ENCODE results near the gene USP37.

The USP37 gene

DNA sequence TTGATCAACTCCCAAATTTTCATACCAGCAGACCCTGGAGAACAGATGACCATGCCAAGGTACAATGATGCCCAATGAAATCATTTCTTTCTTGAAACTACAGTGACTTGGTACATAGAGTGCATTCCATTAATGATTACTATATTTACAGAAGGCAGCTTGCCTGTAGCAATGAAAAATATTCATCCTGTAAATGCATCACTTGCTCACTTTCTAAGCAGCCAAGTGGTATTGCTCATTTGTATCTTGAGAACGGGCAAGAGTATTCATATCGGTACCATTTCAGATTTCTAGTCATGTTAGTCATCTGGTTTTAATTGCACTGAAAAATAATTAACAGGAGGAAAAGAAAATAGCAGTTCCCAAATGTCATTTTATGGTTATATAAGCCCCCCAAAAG lies 89.6 kb downstream of the USP37 start:
- no peak for DNase-seq (ENCODE audit: low read depth in 2 of 2, low spot score in 1 of 2)

- no peak for DNase-seq (ENCODE audit: low read depth in 2 of 2, low spot score in 1 of 2)
These were observed 90.9 kb downstream of the USP37 start for GRCh38 chr2:218477247-218477646.

DNA sequence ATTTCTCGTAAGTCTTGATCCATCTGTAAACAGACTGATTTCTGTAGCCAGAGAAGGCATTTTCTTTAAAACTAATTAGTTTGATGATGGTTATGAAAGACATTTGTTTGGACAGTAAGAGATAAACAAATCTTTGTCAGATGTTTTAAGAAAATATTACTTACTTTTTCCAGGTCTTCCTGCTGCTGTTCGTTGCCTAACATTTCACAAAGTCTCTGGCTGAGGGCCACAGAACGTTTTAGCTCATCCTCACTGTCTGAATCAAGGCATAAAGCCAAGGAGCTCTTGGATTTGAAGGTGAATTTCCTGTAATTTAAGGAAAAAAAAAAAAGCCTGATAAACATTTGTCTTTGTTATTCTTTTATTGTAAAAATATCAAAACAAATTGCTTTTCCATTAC lies 91.5 kb downstream of the USP37 start:
- DNase-seq (ENCODE audit: low read depth in 2 of 2, low spot score in 1 of 2) = no peak

GRCh38 chr2:218474527-218474926 lies 93.6 kb downstream of the USP37 start:
- no peak for DNase-seq (ENCODE audit: low read depth in 2 of 2, low spot score in 1 of 2)

DNA sequence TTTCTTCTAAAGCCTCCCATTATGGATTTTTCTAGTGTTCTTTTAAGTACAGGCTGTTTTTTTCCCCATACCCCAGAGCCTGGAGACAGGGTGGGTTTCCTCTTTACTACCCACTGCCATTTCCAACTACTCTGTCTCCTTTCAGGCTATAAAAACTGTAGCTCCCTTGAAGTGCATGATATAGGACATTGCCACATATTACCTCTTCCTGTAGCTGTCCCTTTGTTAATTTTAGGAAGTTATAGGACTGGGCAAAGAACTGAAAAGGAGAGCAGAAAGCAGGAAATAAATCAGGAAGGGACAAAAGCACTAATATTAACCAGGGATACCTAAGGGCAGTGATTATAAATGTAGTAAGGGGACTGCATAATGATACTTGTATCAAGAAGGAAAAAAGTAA lies 95.2 kb downstream of the USP37 start:
- DNase-seq (ENCODE audit: low read depth in 2 of 2, low spot score in 1 of 2) = no peak

- no peak for DNase-seq (ENCODE audit: low read depth in 2 of 2, low spot score in 1 of 2)
These were observed 96.2 kb downstream of the USP37 start for GRCh38 chr2:218471982-218472381.

GRCh38 chr2:218471036-218471435 lies 97.1 kb downstream of the USP37 start:
- no peak for DNase-seq (ENCODE audit: low read depth in 2 of 2, low spot score in 1 of 2)

DNA sequence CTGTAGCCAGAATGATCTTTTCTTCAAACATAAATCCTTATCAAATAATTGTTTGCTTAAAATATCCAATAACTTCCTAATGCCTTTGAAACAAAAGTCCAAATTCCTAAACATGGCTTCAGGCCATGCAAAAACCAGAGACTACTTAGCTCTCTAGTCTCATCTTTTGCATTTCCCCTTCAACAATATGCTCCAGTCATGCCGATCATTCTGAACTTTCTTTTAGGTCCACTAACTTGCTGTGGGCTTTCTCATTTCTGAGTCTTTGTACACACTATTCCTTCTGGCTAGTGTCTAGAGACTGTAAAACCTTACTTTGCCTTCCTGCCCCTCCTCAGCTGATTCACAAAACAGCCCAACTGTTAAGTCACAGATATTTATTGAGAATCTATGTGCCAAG lies 97.7 kb downstream of the USP37 start:
- no peak for DNase-seq (ENCODE audit: low read depth in 2 of 2, low spot score in 1 of 2)

GRCh38 chr2:218465987-218466633 lies 102.0 kb downstream of the USP37 start:
- no peak for DNase-seq (ENCODE audit: low read depth in 2 of 2, low spot score in 1 of 2)

DNA sequence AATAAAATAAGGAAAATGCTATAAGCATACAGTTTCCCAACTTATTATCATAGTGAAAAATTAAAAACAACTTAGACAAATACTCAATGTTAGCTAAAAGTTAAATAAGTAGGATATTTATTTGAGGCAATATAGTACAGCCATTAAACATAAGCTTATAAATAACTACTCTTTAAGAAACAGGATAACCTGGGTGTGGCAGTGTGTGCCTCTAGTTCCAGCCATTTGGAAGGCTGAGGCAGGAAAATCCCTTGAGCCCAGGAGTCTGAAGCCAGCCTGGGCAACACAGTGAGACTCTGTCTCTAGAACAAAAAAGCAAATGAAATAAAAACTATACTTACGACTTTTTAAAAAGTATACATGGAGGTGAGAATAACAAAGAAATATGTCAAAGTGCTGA lies 109.6 kb downstream of the USP37 start:
- DNase-seq (ENCODE audit: low read depth in 2 of 2, low spot score in 1 of 2) = no peak

DNA sequence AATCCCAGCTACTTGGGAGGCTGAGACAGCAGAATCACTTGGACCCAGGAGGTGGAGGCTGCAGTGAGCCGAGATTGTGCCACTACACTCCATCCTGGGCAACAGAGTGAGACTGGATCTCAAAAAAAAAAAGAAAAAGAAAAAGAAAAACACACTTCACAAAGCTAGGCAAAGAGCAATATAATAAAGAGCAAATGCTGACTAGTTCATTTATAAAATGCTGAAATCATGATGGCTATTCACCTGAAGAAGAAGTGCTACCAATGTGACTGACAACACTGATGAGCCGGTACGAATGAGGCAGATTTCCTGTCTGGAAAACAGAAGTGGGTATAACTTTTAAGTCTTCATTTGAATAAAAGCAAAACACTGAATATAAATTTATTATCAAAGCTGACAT lies 111.3 kb downstream of the USP37 start:
- DNase-seq (ENCODE audit: low read depth in 2 of 2, low spot score in 1 of 2) = no peak

GRCh38 chr2:218452079-218452478 lies 116.1 kb downstream of the USP37 start:
- DNase-seq (ENCODE audit: low read depth in 2 of 2, low spot score in 1 of 2) = no peak

- no peak for DNase-seq (ENCODE audit: low read depth in 2 of 2, low spot score in 1 of 2)
These were observed 119.2 kb downstream of the USP37 start for GRCh38 chr2:218448934-218449333.

- DNase-seq (ENCODE audit: low read depth in 2 of 2, low spot score in 1 of 2) = no peak
These were observed 121.1 kb downstream of the USP37 start for GRCh38 chr2:218447072-218447471.

GRCh38 chr2:218446547-218446946 lies 121.6 kb downstream of the USP37 start:
- DNase-seq (ENCODE audit: low read depth in 2 of 2, low spot score in 1 of 2) = no peak

GRCh38 chr2:218445602-218446001 lies 122.5 kb downstream of the USP37 start:
- no peak for DNase-seq (ENCODE audit: low read depth in 2 of 2, low spot score in 1 of 2)

DNA sequence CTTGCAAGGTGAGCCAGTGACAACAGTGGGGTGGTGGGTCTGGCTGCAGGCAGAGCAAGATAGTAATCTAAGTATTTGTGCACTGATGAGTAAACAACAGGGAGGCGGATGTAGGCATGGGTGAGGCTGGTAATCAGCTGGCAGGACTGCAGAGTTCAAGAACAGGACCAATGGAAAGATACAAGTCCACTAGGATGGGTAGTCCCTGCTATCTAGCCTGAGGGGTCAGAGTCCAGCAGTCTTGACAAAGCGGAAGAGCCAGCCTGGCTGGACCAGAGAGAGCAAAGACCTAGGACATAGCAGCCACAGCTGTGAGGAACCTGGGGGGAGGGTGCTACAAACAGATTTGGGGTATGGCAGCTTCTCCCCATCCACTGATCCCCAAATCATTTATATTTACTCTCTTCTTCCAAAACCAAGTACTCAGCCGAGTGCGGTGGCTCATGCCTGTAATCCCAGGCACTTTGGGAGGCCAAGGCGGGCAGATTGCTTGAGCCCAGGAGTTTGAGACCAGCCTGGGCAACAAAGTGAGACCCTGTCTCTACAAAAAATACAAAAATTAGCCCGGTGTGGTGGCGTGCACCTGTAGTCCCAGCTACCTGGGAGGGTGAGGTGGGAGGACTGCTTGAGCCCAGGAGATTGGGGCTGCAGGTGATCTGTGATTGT lies 123.3 kb downstream of the USP37 start:
- no peak for DNase-seq (ENCODE audit: low read depth in 2 of 2, low spot score in 1 of 2)

DNA sequence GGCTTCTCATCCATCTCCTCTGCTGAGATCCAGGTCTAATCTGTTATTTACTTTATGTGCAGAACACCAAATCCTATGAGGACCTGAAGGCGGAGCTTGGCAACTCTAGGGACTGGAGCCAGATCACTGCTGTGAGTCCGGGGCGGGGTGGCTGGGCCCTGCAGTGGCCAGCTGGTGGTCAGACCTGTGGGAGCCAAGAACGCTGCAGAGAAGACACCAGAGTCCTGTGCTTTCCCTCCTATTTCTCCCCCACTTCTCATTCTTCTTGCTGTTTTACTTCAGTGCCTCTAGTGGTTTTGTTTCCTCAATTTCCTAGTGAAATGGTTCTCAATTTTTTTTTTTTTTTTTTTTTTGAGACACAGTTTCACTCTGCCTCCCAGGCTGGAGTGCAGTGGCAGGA lies 129.6 kb downstream of the USP37 start:
- DNase-seq (ENCODE audit: low read depth in 2 of 2, low spot score in 1 of 2) = no peak

- no peak for DNase-seq (ENCODE audit: low read depth in 2 of 2, low spot score in 1 of 2)
These were observed 130.2 kb downstream of the USP37 start for GRCh38 chr2:218437969-218438368.

GRCh38 chr2:218436992-218437391 lies 131.2 kb downstream of the USP37 start:
- no peak for DNase-seq (ENCODE audit: low read depth in 2 of 2, low spot score in 1 of 2)

- no peak for DNase-seq (ENCODE audit: low read depth in 2 of 2, low spot score in 1 of 2)
These were observed 132.9 kb downstream of the USP37 start for GRCh38 chr2:218435003-218435982.

- DNase-seq (ENCODE audit: low read depth in 2 of 2, low spot score in 1 of 2) = no peak
These were observed 133.7 kb downstream of the USP37 start for GRCh38 chr2:218434456-218434855.
